Breast epithelium (tissue), 4 donors: ENCODE results near the gene MINDY4B. TPM values are rescaled to one million over a fixed set of nuclear protein-coding genes. Genes with fewer than 3 reads are reported as not detected.

ENCODE experiments used
- DNase-seq, 2 donors: peaks; one replicate each; pipeline ENCODE4 v3.0.0-alpha.2; 2019; ENCODE audit warnings: low spot score in 2 of 2
- H3K27ac ChIP-seq, 2 donors: fragments of 200-600 bp; sonication (generic) in 1 of 2; one replicate each; pipeline ENCODE4 v1.5.1; 2016 to 2019; ENCODE audit warnings: mild to moderate bottlenecking in 1 of 2
- H3K27me3 ChIP-seq, 2 donors: fragments of 200-600 bp; sonication (generic) in 1 of 2; one replicate each; pipeline versions ENCODE4 v1.5.1 to v1.6.0; 2017 to 2019; ENCODE audit warnings: control low read depth in 1 of 2, mild to moderate bottlenecking in 1 of 2
- H3K36me3 ChIP-seq: fragments of 200-600 bp; one replicate; pipeline ENCODE4 v1.5.1; 2019
- H3K4me1 ChIP-seq, 2 donors: fragments of 200-600 bp; sonication (generic); one replicate each; pipeline ENCODE4 v1.5.1; 2016 to 2019; ENCODE audit warnings: control low read depth in 1 of 2
- H3K4me3 ChIP-seq, 3 donors: fragments of 200-600 bp; sonication (generic); 1 replicate in 2 of 3; 2 replicates in 1 of 3; pipeline ENCODE4 v1.5.1; 2016 to 2019; ENCODE audit warnings: mild to moderate bottlenecking in 3 of 3, moderate library complexity in 2 of 3
- H3K9me3 ChIP-seq, 2 donors: fragments of 200-600 bp; sonication (generic) in 1 of 2; one replicate each; pipeline ENCODE4 v1.5.1; 2016 to 2019; ENCODE audit warnings: control low read depth in 1 of 2
- CTCF ChIP-seq, 3 donors: fragments of 450-650 bp; IDR thresholded peaks; one replicate each; pipeline ENCODE4 v1.5.1; 2016 to 2017; ENCODE audit warnings: antibody characterized with exemption in 3 of 3, mild to moderate bottlenecking in 3 of 3, moderate library complexity in 3 of 3
- POLR2A ChIP-seq: fragments of 450-650 bp; IDR thresholded peaks from one replicate; pipeline ENCODE4 v1.6.1; 2016; ENCODE audit warnings: antibody characterized with exemption, mild to moderate bottlenecking, moderate library complexity
- POLR2AphosphoS5 ChIP-seq, 3 donors: sonication (generic); formaldehyde crosslinking; IDR thresholded peaks; one replicate each; pipeline ENCODE4 v1.6.1; 2017; ENCODE audit warnings: antibody characterized with exemption in 3 of 3
- intact Hi-C: fragments of 100-400 bp; cut with DNase I; formaldehyde crosslinking; loops from one replicate; pipeline ENCODE4 v1.15.1; 2023; ENCODE audit warnings: low total_unique reads
- total RNA-seq, 3 donors: library from RNA; depleted of rRNA; stranded (reverse); fragments of >200 nt; gene quantifications; one replicate each; pipeline ENCODE4 v1.1.0, GENCODE V29; 2016

MINDY4B gene
- total RNA-seq, 3 donors from 2014 or later, result not detected

- H3K4me3 ChIP-seq, result no peak overlapping the region
- no peaks in the 10 kb centered on the region for H3K4me1 ChIP-seq
- H3K9me3 ChIP-seq, result no peaks in the 10 kb centered on the region
- peaks cover 0 to 3% of the 10 kb centered on the region in 2 donors for H3K27me3 ChIP-seq
- no peak overlapping the region for H3K27ac ChIP-seq
- no peaks in the 10 kb centered on the region for H3K36me3 ChIP-seq
- intact Hi-C loops, result no loop called here
- no peak for DNase-seq
- TF ChIP-seq POLR2A (no peak), CTCF (IDR thresholded peaks at IDR 0.05) (no peak), POLR2AphosphoS5 (IDR thresholded peaks at IDR 0.05) (no peak)
These were observed 17.4 kb upstream of the MINDY4B start for GRCh38 chr3:150922611-150923010.

- no peak for DNase-seq
- intact Hi-C loops, result no loop called here
- Histone ChIP-seq H3K4me3 (no peak overlapping the region), H3K9me3 (no peaks in the 10 kb centered on the region), H3K27ac (no peak overlapping the region), H3K4me1 (no peaks in the 10 kb centered on the region), H3K27me3 (peaks cover 0 to 3% of the 10 kb centered on the region in 2 donors), H3K36me3 (no peaks in the 10 kb centered on the region)
- TF ChIP-seq POLR2AphosphoS5 (IDR thresholded peaks at IDR 0.05), result no peak
- no peak for TF ChIP-seq POLR2A
- TF ChIP-seq CTCF (IDR thresholded peaks at IDR 0.05), result no peak
These were observed 16.0 kb upstream of the MINDY4B start for GRCh38 chr3:150921209-150921608.

GRCh38 chr3:150920236-150920635 is 15.0 kb upstream of the MINDY4B start:
- H3K9me3 ChIP-seq, result no peaks in the 10 kb centered on the region

GRCh38 chr3:150917951-150918350 is 12.7 kb upstream of the MINDY4B start:
- no peak for TF ChIP-seq POLR2AphosphoS5 (IDR thresholded peaks at IDR 0.05)
- no peak for TF ChIP-seq CTCF (IDR thresholded peaks at IDR 0.05)
- TF ChIP-seq POLR2A, result no peak
- intact Hi-C loops, result no loop called here
- no peaks in the 10 kb centered on the region for H3K36me3 ChIP-seq
- H3K9me3 ChIP-seq, result no peaks in the 10 kb centered on the region
- H3K27ac ChIP-seq, result no peak overlapping the region
- no peak for DNase-seq
- H3K4me1 ChIP-seq, result no peaks in the 10 kb centered on the region
- no peak overlapping the region for H3K4me3 ChIP-seq
- H3K27me3 ChIP-seq, result no peaks in the 10 kb centered on the region

More at GRCh38 chr3:150920236-150920635, 15.0 kb upstream of the MINDY4B start:
- no peak overlapping the region for H3K4me3 ChIP-seq
- H3K27me3 ChIP-seq, result no peaks in the 10 kb centered on the region
- no peaks in the 10 kb centered on the region for H3K4me1 ChIP-seq
- TF ChIP-seq CTCF (IDR thresholded peaks at IDR 0.05) (no peak), POLR2AphosphoS5 (IDR thresholded peaks at IDR 0.05) (no peak), POLR2A (no peak)
- H3K27ac ChIP-seq, result no peak overlapping the region
- DNase-seq, result no peak
- H3K36me3 ChIP-seq, result no peaks in the 10 kb centered on the region
- intact Hi-C loops, result no loop called here

GRCh38 chr3:150913133-150913922 is 8.1 kb upstream of the MINDY4B start:
- no peaks in the 10 kb centered on the region for H3K9me3 ChIP-seq
- H3K4me3 ChIP-seq, result no peak overlapping the region
- no peaks in the 10 kb centered on the region for H3K4me1 ChIP-seq
- no peaks in the 10 kb centered on the region for H3K36me3 ChIP-seq
- TF ChIP-seq POLR2AphosphoS5 (IDR thresholded peaks at IDR 0.05) (no peak), POLR2A (no peak)
- intact Hi-C loops, result no loop called here
- no peak overlapping the region for H3K27ac ChIP-seq
- no peak for DNase-seq
- no peaks in the 10 kb centered on the region for H3K27me3 ChIP-seq
